HCT116 (cell line): ENCODE data around the gene SUSD6. TPM values are rescaled to one million over a fixed set of nuclear protein-coding genes. Genes with fewer than 3 reads are reported as not detected.

Source experiments
- ATAC-seq: fragments of 200-7000 bp; cut with Tn5 transposase; 2 replicates; pipeline ENCODE4 v1.9.1; 2020; ENCODE audit warnings: mild to moderate bottlenecking, moderate library complexity
- BruUV-seq: library from RNA; stranded (reverse); fragments of 400-500 nt; replicated peaks from 2 replicates; lab custom pipeline; 2021; lab: Mats Ljungman, UMichigan
- CTCF ChIA-PET: fragments of 300-600 bp; sonication (Branson Sonifier 250); formaldehyde crosslinking; loops from one replicate; lab custom pipeline; 2021; ENCODE audit warnings: antibody characterized with exemption; lab: Charles Lee
- POLR2A ChIA-PET: fragments of 300-600, 350-600 bp; sonication (Branson Sonifier 250); formaldehyde crosslinking; loops from one replicate; lab custom pipeline; 2021; ENCODE audit warnings: antibody characterized with exemption; lab: Charles Lee
- RAD21 ChIA-PET, 2 experiments: fragments of 300-600 bp; sonication (Branson Sonifier 250); formaldehyde crosslinking; loops; one replicate each; lab custom pipeline; 2023; ENCODE audit warnings: low total read pairs in 2 of 2; ENCODE audit not compliant: uncharacterized antibody in 2 of 2, unreplicated experiment in 2 of 2, low non-redundant PET in 1 of 2; lab: Charles Lee
- DNase-seq: peaks from one replicate; pipeline ENCODE4 v3.0.0-alpha.2; 2010; ENCODE audit warnings: low read depth, low spot score
- H2AFZ ChIP-seq: fragments of 200-600 bp; shearing (Covaris generic), sonication (generic); 2 replicates; pipeline ENCODE4 v1.6.1; 2017; ENCODE audit warnings: low read depth, mixed run types, mixed read lengths, antibody characterized with exemption, low read length; ENCODE audit not compliant: poor library complexity, severe bottlenecking
- H3K27ac ChIP-seq: 2 replicates; pipeline ENCODE4 v1.5.1; 2012; ENCODE audit warnings: low read depth, low read length
- H3K27me3 ChIP-seq: fragments of 200-600 bp; sonication (generic); 2 replicates; pipeline ENCODE4 v1.6.1; 2016; ENCODE audit warnings: mixed run types, low read length, mixed read lengths; ENCODE audit not compliant: insufficient read depth
- H3K36me3 ChIP-seq, 2 experiments: fragments of 200-500 bp in 1 of 2; fragments of 200-600 bp in 1 of 2; sonication (Bioruptor generic) in 1 of 2; sonication (generic) in 1 of 2; 2 replicates each; pipeline versions ENCODE4 v1.5.1 to v1.6.1; 2014 to 2016; ENCODE audit warnings: low read length in 2 of 2, inconsistent platforms in 1 of 2, mixed read lengths in 1 of 2, mixed run types in 1 of 2; ENCODE audit not compliant: insufficient read depth in 2 of 2, control insufficient read depth in 1 of 2
- H3K4me1 ChIP-seq, 2 experiments: fragments of 200-600 bp in 1 of 2; sonication (generic) in 1 of 2; 2 replicates each; pipeline versions ENCODE4 v1.5.1 to v1.6.1; 2012 to 2017; ENCODE audit warnings: low read length in 2 of 2, inconsistent platforms in 1 of 2, mild to moderate bottlenecking in 1 of 2, mixed read lengths in 1 of 2, mixed run types in 1 of 2, moderate library complexity in 1 of 2; ENCODE audit not compliant: insufficient read depth in 2 of 2, control insufficient read depth in 1 of 2
- H3K4me2 ChIP-seq: fragments of 200-600 bp; sonication (generic); 2 replicates; pipeline ENCODE4 v1.6.1; 2017; ENCODE audit warnings: mixed run types, low read length, mixed read lengths
- H3K4me3 ChIP-seq, 2 experiments: fragments of 200-600 bp in 1 of 2; sonication (generic) in 1 of 2; replicated peaks in 1 of 2; 2 replicates each; pipeline ENCODE4 v1.5.1; 2011 to 2016; ENCODE audit warnings: low read length in 2 of 2, control low read depth in 1 of 2, low read depth in 1 of 2, mild to moderate bottlenecking in 1 of 2, mixed read lengths in 1 of 2, mixed run types in 1 of 2
- H3K79me2 ChIP-seq: fragments of 200-600 bp; sonication (generic); 2 replicates; pipeline ENCODE4 v1.6.1; 2017; ENCODE audit warnings: mild to moderate bottlenecking, mixed run types, low read length, moderate library complexity, mixed read lengths; ENCODE audit not compliant: insufficient read depth
- H3K9ac ChIP-seq: fragments of 200-600 bp; sonication (generic); 2 replicates; pipeline ENCODE4 v1.6.1; 2016; ENCODE audit warnings: low read length, mixed read lengths
- H3K9me2 ChIP-seq: fragments of 200-600 bp; sonication (generic), shearing (Covaris generic); 2 replicates; pipeline ENCODE4 v1.6.1; 2017; ENCODE audit warnings: mixed run types, mild to moderate bottlenecking, moderate library complexity; ENCODE audit not compliant: insufficient read depth
- H3K9me3 ChIP-seq, 2 experiments: fragments of 200-500 bp in 1 of 2; fragments of 200-600 bp in 1 of 2; sonication (Bioruptor generic) in 1 of 2; sonication (generic) in 1 of 2; 2 replicates each; pipeline ENCODE4 v1.6.1; 2014 to 2017; ENCODE audit warnings: low read length in 2 of 2, mixed read lengths in 2 of 2, inconsistent platforms in 1 of 2, low read depth in 1 of 2, mild to moderate bottlenecking in 1 of 2, mixed run types in 1 of 2, moderate library complexity in 1 of 2; ENCODE audit not compliant: control insufficient read depth in 1 of 2, insufficient read depth in 1 of 2
- H4K20me1 ChIP-seq: fragments of 200-600 bp; sonication (generic), shearing (Covaris generic); 2 replicates; pipeline ENCODE4 v1.6.1; 2017; ENCODE audit warnings: mixed run types, mild to moderate bottlenecking, moderate library complexity; ENCODE audit not compliant: insufficient read depth
- ELF1 ChIP-seq: IDR thresholded peaks from 2 replicates; pipeline ENCODE4 v1.6.1; 2012; ENCODE audit warnings: low read depth, borderline replicate concordance
- EZH2 ChIP-seq: fragments of 200-600 bp; sonication (generic); IDR thresholded peaks from 2 replicates; pipeline ENCODE4 v1.6.1; 2017; ENCODE audit warnings: antibody characterized with exemption, mixed run types
- FOSL1 ChIP-seq: IDR thresholded peaks from 2 replicates; pipeline ENCODE4 v1.6.1; 2012; ENCODE audit warnings: low read depth
- JUND ChIP-seq: IDR thresholded peaks from 2 replicates; pipeline ENCODE4 v1.6.1; 2012
- RAD21 ChIP-seq: IDR thresholded peaks from 2 replicates; pipeline ENCODE4 v1.6.1; 2012; ENCODE audit warnings: low read depth, mild to moderate bottlenecking
- REST ChIP-seq: IDR thresholded peaks from 2 replicates; pipeline ENCODE4 v1.6.1; 2012; ENCODE audit warnings: low read depth
- SP1 ChIP-seq: IDR thresholded peaks from 2 replicates; pipeline ENCODE4 v1.6.1; 2012; ENCODE audit warnings: low read depth
- YY1 ChIP-seq: IDR thresholded peaks from 2 replicates; pipeline ENCODE4 v1.6.1; 2011; ENCODE audit warnings: low read length, low read depth, moderate library complexity, mild to moderate bottlenecking; ENCODE audit not compliant: insufficient replicate concordance; ENCODE audit errors: extremely low read depth
- ZFX ChIP-seq: fragments of 450-650 bp; IDR thresholded peaks from 2 replicates; pipeline ENCODE4 v1.6.1; 2017
- intact Hi-C: fragments of 100-400 bp; cut with micrococcal nuclease; formaldehyde crosslinking; loops from 2 replicates; pipeline ENCODE4 v1.10.0; 2022
- total RNA-seq: library from RNA; stranded (reverse); gene quantifications from one replicate; pipeline ENCODE4 v1.2.1, GENCODE V29; 2021; ENCODE audit not compliant: unreplicated experiment

SUSD6 gene
- total RNA-seq, 1 experiment from 2014 or later = 6.4 TPM

GRCh38 chr14:69693145-69693544 lies 81.7 kb downstream of the SUSD6 start:
- Histone ChIP-seq H3K79me2 (no peaks in the 10 kb centered on the region), H3K4me2 (no peak overlapping the region), H3K9me2 (no peaks in the 10 kb centered on the region), H4K20me1 (no peaks in the 10 kb centered on the region), H3K27me3 (no peaks in the 10 kb centered on the region), H3K4me3 (no peak overlapping the region)
- no peak for ATAC-seq
- no TSS peak for BruUV-seq
- no peak for TF ChIP-seq ZFX
- no peak for TF ChIP-seq JUND
- TF ChIP-seq REST = no peak
- TF ChIP-seq RAD21 = no peak
- no peak for TF ChIP-seq YY1
- TF ChIP-seq ELF1 = no peak
- no peak for TF ChIP-seq SP1
- no peak for TF ChIP-seq EZH2
- TF ChIP-seq FOSL1 = no peak
- TF ChIP-seq, all 23 proteins: peak for 0
- ChIA-PET CTCF (no interaction called here), POLR2A (no interaction called here), RAD21 (no interaction called here)
- no peak for DNase-seq
- intact Hi-C loops = no loop called here
- H3K27ac ChIP-seq = no peak overlapping the region
- no peaks in the 10 kb centered on the region for H3K36me3 ChIP-seq
- H3K9ac ChIP-seq = no peak overlapping the region
- no peak overlapping the region for H2AFZ ChIP-seq
- H3K4me1 ChIP-seq = peaks cover 4 to 12% of the 10 kb centered on the region in 2 experiments; a peak in 2 of 4 replicates
- H3K9me3 ChIP-seq = no peaks in the 10 kb centered on the region
